Omental fat pad (tissue), 4 donors: Measurements from ENCODE around the gene SLC26A8. TPM values are rescaled to one million over a fixed set of nuclear protein-coding genes. Genes with fewer than 3 reads are reported as not detected.
"Not testable (repeated sequence)": the region's sequence is repeated elsewhere in the genome, so short reads cannot be mapped to it uniquely, and the experiment has no call there.

ENCODE experiments used
- ATAC-seq: fragments of 150-250 bp; one replicate; pipeline ENCODE4 v1.9.1; 2016; ENCODE audit warnings: mild to moderate bottlenecking, moderate library complexity; ENCODE audit not compliant: low FRiP score
- DNase-seq: peaks from one replicate; pipeline ENCODE4 v3.0.0-alpha.2; 2019; ENCODE audit warnings: low spot score
- total RNA-seq, 4 donors: library from RNA; depleted of rRNA; stranded (reverse); fragments of >200 nt; gene quantifications; one replicate each; pipeline ENCODE4 v1.1.0, GENCODE V29; 2016
- TF ChIP-seq, protein P1 (sequence below), 3 donors: fragments of 450-650 bp; IDR thresholded peaks; one replicate each; pipeline ENCODE4 v1.5.1; 2016 to 2017; ENCODE audit warnings: antibody characterized with exemption in 3 of 3, mild to moderate bottlenecking in 3 of 3, moderate library complexity in 2 of 3

The SLC26A8 gene
- total RNA-seq, 4 donors from 2014 or later, result 0.12 to 3.3 (median 0.54) TPM

- ATAC-seq, result no peak
- TF ChIP-seq, protein P1, sequence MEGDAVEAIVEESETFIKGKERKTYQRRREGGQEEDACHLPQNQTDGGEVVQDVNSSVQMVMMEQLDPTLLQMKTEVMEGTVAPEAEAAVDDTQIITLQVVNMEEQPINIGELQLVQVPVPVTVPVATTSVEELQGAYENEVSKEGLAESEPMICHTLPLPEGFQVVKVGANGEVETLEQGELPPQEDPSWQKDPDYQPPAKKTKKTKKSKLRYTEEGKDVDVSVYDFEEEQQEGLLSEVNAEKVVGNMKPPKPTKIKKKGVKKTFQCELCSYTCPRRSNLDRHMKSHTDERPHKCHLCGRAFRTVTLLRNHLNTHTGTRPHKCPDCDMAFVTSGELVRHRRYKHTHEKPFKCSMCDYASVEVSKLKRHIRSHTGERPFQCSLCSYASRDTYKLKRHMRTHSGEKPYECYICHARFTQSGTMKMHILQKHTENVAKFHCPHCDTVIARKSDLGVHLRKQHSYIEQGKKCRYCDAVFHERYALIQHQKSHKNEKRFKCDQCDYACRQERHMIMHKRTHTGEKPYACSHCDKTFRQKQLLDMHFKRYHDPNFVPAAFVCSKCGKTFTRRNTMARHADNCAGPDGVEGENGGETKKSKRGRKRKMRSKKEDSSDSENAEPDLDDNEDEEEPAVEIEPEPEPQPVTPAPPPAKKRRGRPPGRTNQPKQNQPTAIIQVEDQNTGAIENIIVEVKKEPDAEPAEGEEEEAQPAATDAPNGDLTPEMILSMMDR (IDR thresholded peaks at IDR 0.05), result no peak
- DNase-seq, result no peak
Observed at GRCh38 chr6:36019167-36019566, 5.3 kb downstream of the SLC26A8 start.

- TF ChIP-seq, protein P1 (IDR thresholded peaks at IDR 0.05), result no peak
- DNase-seq (no peak), ATAC-seq (no peak)
Observed at GRCh38 chr6:36018339-36018738, 6.1 kb downstream of the SLC26A8 start.

GRCh38 chr6:36015666-36016065, 8.8 kb downstream of the SLC26A8 start:
- DNase-seq (no peak), ATAC-seq (no peak)
- TF ChIP-seq, protein P1 (IDR thresholded peaks at IDR 0.05), result no peak

- ATAC-seq, result no peak
Observed at GRCh38 chr6:36000451-36000850, 24.0 kb downstream of the SLC26A8 start.

GRCh38 chr6:35993150-35993549, 31.3 kb downstream of the SLC26A8 start:
- DNase-seq (no peak), ATAC-seq (no peak)
- TF ChIP-seq, protein P1 (IDR thresholded peaks at IDR 0.05), result no peak

More at GRCh38 chr6:36000451-36000850, 24.0 kb downstream of the SLC26A8 start:
- DNase-seq, result no peak
- TF ChIP-seq, protein P1 (IDR thresholded peaks at IDR 0.05), result no peak

DNA sequence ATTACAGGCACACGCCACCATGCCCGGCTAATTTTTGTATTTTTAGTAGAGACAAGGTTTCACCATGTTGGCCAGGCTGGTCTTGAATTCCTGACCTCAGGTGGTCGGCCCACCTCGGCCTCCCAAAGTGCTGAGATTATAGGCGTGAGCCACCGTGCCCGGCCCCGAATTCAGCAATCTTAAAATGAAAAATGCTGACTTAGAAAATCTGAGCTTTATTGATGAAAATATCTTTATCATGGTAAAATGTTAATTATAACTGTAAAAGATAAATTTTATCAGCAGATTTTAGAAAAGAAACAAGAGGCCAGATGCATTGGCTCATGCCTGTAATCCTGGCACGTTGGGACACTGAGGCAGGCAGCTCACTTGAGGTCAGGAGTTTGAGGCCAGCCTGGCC, 36.4 kb downstream of the SLC26A8 start:
- ATAC-seq, DNase-seq: not testable (repeated sequence)

DNA sequence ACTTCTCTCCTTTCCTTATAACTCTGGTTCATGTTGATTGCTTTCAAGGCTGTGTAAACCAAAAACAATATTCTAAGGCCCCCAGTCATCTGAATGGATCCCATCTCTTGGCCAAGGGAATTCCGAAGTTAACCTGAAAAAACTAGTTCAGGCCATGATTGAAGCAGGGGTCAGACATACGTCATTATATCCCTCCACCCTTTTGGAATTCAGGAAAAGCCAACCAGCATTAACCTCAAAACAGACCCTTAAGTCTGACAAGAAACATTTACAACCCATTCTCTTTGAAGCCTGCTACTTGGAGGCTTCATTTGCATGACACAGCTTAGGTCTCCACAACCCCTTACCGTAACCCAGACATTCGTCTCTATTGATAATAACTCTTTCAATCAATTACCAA, 39.7 kb downstream of the SLC26A8 start:
- TF ChIP-seq, protein P1 (IDR thresholded peaks at IDR 0.05), result no peak
- ATAC-seq (no peak), DNase-seq (no peak)
